H9 (cell line): ENCODE measurements around the gene COL17A1. TPM values are rescaled to one million over a fixed set of nuclear protein-coding genes. Genes with fewer than 3 reads are reported as not detected.

Source experiments
- DNase-seq: peaks from one replicate; pipeline ENCODE4 v3.0.0-alpha.2; 2017
- H2AFZ ChIP-seq: one replicate; pipeline ENCODE4 v1.6.1; 2013; ENCODE audit warnings: mild to moderate bottlenecking, low read length, control low read depth, moderate library complexity
- H2AK5ac ChIP-seq: 2 replicates; pipeline ENCODE4 v1.6.1; 2013; ENCODE audit warnings: low read length, control low read depth, mixed read lengths; ENCODE audit not compliant: insufficient read length
- H2BK120ac ChIP-seq: one replicate; pipeline ENCODE4 v1.6.1; 2013; ENCODE audit warnings: low read depth, mild to moderate bottlenecking, low read length, control low read depth, inconsistent platforms; ENCODE audit not compliant: poor library complexity, severe bottlenecking
- H2BK12ac ChIP-seq: 2 replicates; pipeline ENCODE4 v1.6.1; 2013; ENCODE audit warnings: low read length, control low read depth, mixed read lengths, low read depth; ENCODE audit not compliant: insufficient read length
- H2BK15ac ChIP-seq: 2 replicates; pipeline ENCODE4 v1.6.1; 2013; ENCODE audit warnings: low read depth, low read length, control low read depth
- H2BK20ac ChIP-seq: one replicate; pipeline ENCODE4 v1.6.1; 2013; ENCODE audit warnings: low read depth, mild to moderate bottlenecking, low read length, control low read depth, inconsistent platforms; ENCODE audit not compliant: poor library complexity, severe bottlenecking
- H2BK5ac ChIP-seq: 2 replicates; pipeline ENCODE4 v1.6.1; 2013; ENCODE audit warnings: low read length, control low read depth, mixed read lengths; ENCODE audit not compliant: insufficient read length
- H3K14ac ChIP-seq: 2 replicates; pipeline ENCODE4 v1.6.1; 2013; ENCODE audit warnings: low read length, control low read depth; ENCODE audit not compliant: insufficient read depth
- H3K18ac ChIP-seq: 2 replicates; pipeline ENCODE4 v1.6.1; 2013; ENCODE audit warnings: low read depth, mild to moderate bottlenecking, mixed read lengths, low read length, control low read depth; ENCODE audit not compliant: insufficient read length
- H3K23ac ChIP-seq: 2 replicates; pipeline ENCODE4 v1.6.1; 2013; ENCODE audit warnings: low read length, control low read depth, mixed read lengths, low read depth; ENCODE audit not compliant: insufficient read length
- H3K23me2 ChIP-seq: 2 replicates; pipeline ENCODE4 v1.6.1; 2013; ENCODE audit warnings: low read depth, mild to moderate bottlenecking, mixed read lengths, low read length, control low read depth; ENCODE audit not compliant: insufficient read length, poor library complexity, severe bottlenecking
- H3K27ac ChIP-seq: 2 replicates; pipeline ENCODE4 v1.5.1; 2013; ENCODE audit warnings: low read length, control low read depth, mixed read lengths, low read depth; ENCODE audit not compliant: insufficient read length
- H3K27me3 ChIP-seq: 2 replicates; pipeline ENCODE4 v1.6.1; 2013; ENCODE audit warnings: low read length, control low read depth, inconsistent platforms; ENCODE audit not compliant: insufficient read depth
- H3K4ac ChIP-seq: 2 replicates; pipeline ENCODE4 v1.6.1; 2013; ENCODE audit warnings: low read depth, mild to moderate bottlenecking, control low read depth, inconsistent platforms, low read length, moderate library complexity
- H3K4me1 ChIP-seq: 2 replicates; pipeline ENCODE4 v1.6.1; 2013; ENCODE audit warnings: low read length, control low read depth, inconsistent platforms; ENCODE audit not compliant: insufficient read depth
- H3K4me2 ChIP-seq: 2 replicates; pipeline ENCODE4 v1.6.1; 2013; ENCODE audit warnings: low read length, control low read depth, mixed read lengths; ENCODE audit not compliant: insufficient read length, insufficient read depth
- H3K56ac ChIP-seq: 2 replicates; pipeline ENCODE4 v1.6.1; 2013; ENCODE audit warnings: low read depth, mild to moderate bottlenecking, mixed read lengths, low read length, control low read depth; ENCODE audit not compliant: insufficient read length
- H3K79me1 ChIP-seq: 2 replicates; pipeline ENCODE4 v1.6.1; 2013; ENCODE audit warnings: low read depth, mild to moderate bottlenecking, moderate library complexity, low read length, control low read depth, inconsistent platforms; ENCODE audit not compliant: insufficient read depth, poor library complexity, severe bottlenecking
- H3K79me2 ChIP-seq: 2 replicates; pipeline ENCODE4 v1.6.1; 2013; ENCODE audit warnings: low read length, control low read depth, inconsistent platforms; ENCODE audit not compliant: insufficient read depth
- H3K9ac ChIP-seq: 2 replicates; pipeline ENCODE4 v1.6.1; 2013; ENCODE audit warnings: low read length, control low read depth, mixed read lengths; ENCODE audit not compliant: insufficient read length; ENCODE audit errors: extremely low read depth
- H3K9me3 ChIP-seq: one replicate; pipeline ENCODE4 v1.6.1; 2013; ENCODE audit warnings: low read depth, low read length, inconsistent platforms; ENCODE audit not compliant: control insufficient read depth
- H3T11ph ChIP-seq: one replicate; pipeline ENCODE4 v1.6.1; 2013; ENCODE audit warnings: mild to moderate bottlenecking, low read length, control low read depth, inconsistent platforms
- H4K20me1 ChIP-seq: one replicate; pipeline ENCODE4 v1.6.1; 2013; ENCODE audit not compliant: control insufficient read depth, insufficient read length, insufficient read depth
- H4K5ac ChIP-seq: 2 replicates; pipeline ENCODE4 v1.6.1; 2013; ENCODE audit warnings: low read depth, mild to moderate bottlenecking, mixed read lengths, low read length, control low read depth; ENCODE audit not compliant: insufficient read length
- H4K8ac ChIP-seq: replicated peaks from 2 replicates; pipeline ENCODE4 v1.6.1; 2013; ENCODE audit warnings: low read length, control low read depth, mixed read lengths, low read depth; ENCODE audit not compliant: insufficient read length
- H4K91ac ChIP-seq: 2 replicates; pipeline ENCODE4 v1.6.1; 2013; ENCODE audit warnings: low read depth, mild to moderate bottlenecking, moderate library complexity, mixed read lengths, low read length, control low read depth; ENCODE audit not compliant: insufficient read length
- H3K27ac Mint-ChIP-seq, 3 experiments: 2 replicates in 2 of 3; 3 replicates in 1 of 3; pipeline ENCODE4 v1.8.0; 2020 to 2021; ENCODE audit warnings: mixed read lengths in 3 of 3, mild to moderate bottlenecking in 1 of 3, moderate library complexity in 1 of 3
- H3K27me3 Mint-ChIP-seq: 2 replicates; pipeline ENCODE4 v1.8.0; 2021; ENCODE audit warnings: low read depth, mild to moderate bottlenecking, moderate library complexity, mixed read lengths
- H3K36me3 Mint-ChIP-seq, 3 experiments: 2 replicates in 2 of 3; 3 replicates in 1 of 3; pipeline ENCODE4 v1.8.0; 2020 to 2021; ENCODE audit warnings: low read depth in 3 of 3, mixed read lengths in 3 of 3; ENCODE audit not compliant: insufficient read depth in 1 of 3
- H3K4me1 Mint-ChIP-seq, 2 experiments: 2 replicates each; pipeline ENCODE4 v1.8.0; 2020; ENCODE audit warnings: mixed read lengths in 2 of 2
- H3K4me3 Mint-ChIP-seq, 2 experiments: 2 replicates in 1 of 2; 3 replicates in 1 of 2; pipeline ENCODE4 v1.8.0; 2020 to 2021; ENCODE audit warnings: mild to moderate bottlenecking in 2 of 2, mixed read lengths in 2 of 2, moderate library complexity in 1 of 2
- H3K9me3 Mint-ChIP-seq, 2 experiments: 2 replicates in 1 of 2; 3 replicates in 1 of 2; pipeline ENCODE4 v1.8.0; 2020; ENCODE audit warnings: mild to moderate bottlenecking in 2 of 2, mixed read lengths in 2 of 2, moderate library complexity in 1 of 2
- WGBS: extraction: QIAGEN DNeasy Blood & Tissue Kit; methylation state at CpG from one replicate; pipeline ENCODE4 v1.1.7; 2013; ENCODE audit warnings: missing lambda C conversion rate, low lambda C conversion rate, mixed read lengths; ENCODE audit not compliant: insufficient read length; ENCODE audit errors: extremely low coverage; 5-methylcytosine and 5-hydroxymethylcytosine counted together
- total RNA-seq: library from RNA; stranded (reverse); gene quantifications from 2 replicates; pipeline ENCODE4 v1.2.1, GENCODE V29; 2021
- TF ChIP-seq, protein P1 (sequence below): fragments of 200-600 bp; sonication (generic); conservative IDR thresholded peaks from 3 replicates; pipeline ENCODE4 v1.8.0; 2021; ENCODE audit warnings: antibody characterized with exemption, mild to moderate bottlenecking

The COL17A1 gene
- total RNA-seq, 1 experiment from 2014 or later, result 1.9 TPM

DNA sequence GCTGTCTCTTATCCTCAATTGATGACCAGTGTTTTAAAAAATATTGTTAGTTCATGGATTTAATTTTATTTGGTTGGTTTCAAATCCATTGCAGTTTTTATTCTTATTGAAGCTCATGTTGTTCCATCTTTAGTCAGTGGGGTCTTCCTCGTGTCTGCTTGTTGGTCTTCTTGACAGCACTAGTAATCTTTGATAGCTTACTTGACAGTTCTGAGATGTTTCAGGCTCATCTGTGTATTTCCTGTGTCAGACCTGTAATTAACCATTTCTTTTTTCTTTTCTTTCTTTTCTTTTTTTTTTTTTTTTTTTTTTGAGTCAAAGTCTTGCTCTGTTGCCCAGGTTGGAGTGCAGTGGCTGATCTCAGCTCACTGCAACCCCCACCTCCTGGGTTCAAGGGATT is 90.5 kb downstream of the COL17A1 start:
- no peak overlapping the region for H3K56ac ChIP-seq
- Mint-ChIP-seq H3K27ac (no peak overlapping the region), H3K36me3 (peaks cover 0 to 9% (median 0%) of the 10 kb centered on the region in 3 experiments; a peak in 2 of 7 replicates), H3K4me1 (no peaks in the 10 kb centered on the region), H3K9me3 (no peaks in the 10 kb centered on the region), H3K27me3 (no peaks in the 10 kb centered on the region), H3K4me3 (no peak overlapping the region)
- no peak overlapping the region for H3K4ac ChIP-seq
- no peaks in the 10 kb centered on the region for H3K4me1 ChIP-seq
- no peak overlapping the region for H2BK15ac ChIP-seq
- H3K27me3 ChIP-seq, result no peaks in the 10 kb centered on the region
- DNase-seq, result no peak
- H3T11ph ChIP-seq, result no peak overlapping the region
- no peak overlapping the region for H3K14ac ChIP-seq
- H4K8ac ChIP-seq, result no peak overlapping the region
- no peak overlapping the region for H4K5ac ChIP-seq
- H3K4me2 ChIP-seq, result no peak overlapping the region
- no peak overlapping the region for H3K23ac ChIP-seq
- no peak overlapping the region for H3K9ac ChIP-seq
- H2BK5ac ChIP-seq, result no peak overlapping the region
- TF ChIP-seq, protein P1, sequence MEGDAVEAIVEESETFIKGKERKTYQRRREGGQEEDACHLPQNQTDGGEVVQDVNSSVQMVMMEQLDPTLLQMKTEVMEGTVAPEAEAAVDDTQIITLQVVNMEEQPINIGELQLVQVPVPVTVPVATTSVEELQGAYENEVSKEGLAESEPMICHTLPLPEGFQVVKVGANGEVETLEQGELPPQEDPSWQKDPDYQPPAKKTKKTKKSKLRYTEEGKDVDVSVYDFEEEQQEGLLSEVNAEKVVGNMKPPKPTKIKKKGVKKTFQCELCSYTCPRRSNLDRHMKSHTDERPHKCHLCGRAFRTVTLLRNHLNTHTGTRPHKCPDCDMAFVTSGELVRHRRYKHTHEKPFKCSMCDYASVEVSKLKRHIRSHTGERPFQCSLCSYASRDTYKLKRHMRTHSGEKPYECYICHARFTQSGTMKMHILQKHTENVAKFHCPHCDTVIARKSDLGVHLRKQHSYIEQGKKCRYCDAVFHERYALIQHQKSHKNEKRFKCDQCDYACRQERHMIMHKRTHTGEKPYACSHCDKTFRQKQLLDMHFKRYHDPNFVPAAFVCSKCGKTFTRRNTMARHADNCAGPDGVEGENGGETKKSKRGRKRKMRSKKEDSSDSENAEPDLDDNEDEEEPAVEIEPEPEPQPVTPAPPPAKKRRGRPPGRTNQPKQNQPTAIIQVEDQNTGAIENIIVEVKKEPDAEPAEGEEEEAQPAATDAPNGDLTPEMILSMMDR, result no peak
- H4K20me1 ChIP-seq, result no peaks in the 10 kb centered on the region
- H3K79me2 ChIP-seq, result no peaks in the 10 kb centered on the region
- no peak overlapping the region for H2BK20ac ChIP-seq
- H2BK12ac ChIP-seq, result no peak overlapping the region
- H2BK120ac ChIP-seq, result no peak overlapping the region
- no CpG with 5 or more reads among the region's 1 CpG for WGBS
- H4K91ac ChIP-seq, result no peak overlapping the region
- H2AFZ ChIP-seq, result no peak overlapping the region
- no peaks in the 10 kb centered on the region for H3K23me2 ChIP-seq
- no peak overlapping the region for H3K27ac ChIP-seq
- no peak overlapping the region for H3K18ac ChIP-seq
- no peaks in the 10 kb centered on the region for H3K79me1 ChIP-seq
- H3K9me3 ChIP-seq, result no peaks in the 10 kb centered on the region
- H2AK5ac ChIP-seq, result no peak overlapping the region
